ENCODE measurements around the gene PRICKLE2.

GRCh38 chr3:64093825-64094712 lies 131.2 kb downstream of the PRICKLE2 start:
- TF ChIP-seq MAX (IDR thresholded peaks at IDR 0.05) = no peak
- no peak for TF ChIP-seq CTCF (IDR thresholded peaks at IDR 0.05; ENCODE audit: low read depth, low read length, missing input control)
- no peak for TF ChIP-seq REST (IDR thresholded peaks at IDR 0.05)
- no peak for TF ChIP-seq RAD21 (IDR thresholded peaks at IDR 0.05)

All from liver (tissue), 3 donors.